Natural killer cell treated with Interleukin-12 subunit alpha and Interleukin-12 subunit beta and Interleukin-15 and Interleukin-18, amount 100 ng/mL, for 72 hours (primary cell): ENCODE data around the gene RASA2. TPM values are rescaled to one million over a fixed set of nuclear protein-coding genes. Genes with fewer than 3 reads are reported as not detected.
"Not testable (repeated sequence)": the region's sequence is repeated elsewhere in the genome, so short reads cannot be mapped to it uniquely, and the experiment has no call there.

ENCODE experiments used
- ATAC-seq, 2 donors: fragments of 150-1000 bp; cut with Tn5 transposase in 1 of 2; sonication (Bioruptor Pico), chemical (Tn5 transposase) in 1 of 2; 2 replicates each; pipeline ENCODE4 v1.10.0; 2021
- DNase-seq: peaks from one replicate; pipeline ENCODE4 v3.0.0; 2022; ENCODE audit warnings: low spot score
- H3K27ac Mint-ChIP-seq, 2 donors: 1 replicate in 1 of 2; 2 replicates in 1 of 2; pipeline ENCODE4 v1.8.0; 2022; ENCODE audit warnings: mixed read lengths in 2 of 2, mild to moderate bottlenecking in 1 of 2, moderate library complexity in 1 of 2
- H3K27me3 Mint-ChIP-seq, 2 donors: 1 replicate in 1 of 2; 2 replicates in 1 of 2; pipeline ENCODE4 v1.8.0; 2022; ENCODE audit warnings: mixed read lengths in 2 of 2
- H3K36me3 Mint-ChIP-seq: one replicate; pipeline ENCODE4 v1.8.0; 2022; ENCODE audit warnings: mixed read lengths
- H3K4me1 Mint-ChIP-seq, 2 donors: 1 replicate in 1 of 2; 2 replicates in 1 of 2; pipeline ENCODE4 v1.8.0; 2022; ENCODE audit warnings: low read depth in 2 of 2, mixed read lengths in 2 of 2, mild to moderate bottlenecking in 1 of 2
- H3K4me3 Mint-ChIP-seq: one replicate; pipeline ENCODE4 v1.8.0; 2022; ENCODE audit warnings: mixed read lengths
- H3K9me3 Mint-ChIP-seq: 2 replicates; pipeline ENCODE4 v1.8.0; 2022; ENCODE audit warnings: mixed read lengths
- total RNA-seq, 2 donors: library from RNA; stranded (reverse); gene quantifications; one replicate each; pipeline ENCODE4 v1.2.3, GENCODE V29; 2022

RASA2 gene
- total RNA-seq, 2 donors from 2014 or later, result 65.9 to 85.7 TPM

GRCh38 chr3:141469720-141470119 lies 17.1 kb upstream of the RASA2 start:
- ATAC-seq, result no peak
- Mint-ChIP-seq H3K36me3 (peaks cover 5% of the 10 kb centered on the region), H3K9me3 (no peaks in the 10 kb centered on the region)

GRCh38 chr3:141471160-141471559 lies 15.7 kb upstream of the RASA2 start:
- no peak for ATAC-seq
- H3K27me3 Mint-ChIP-seq, result no peaks in the 10 kb centered on the region

More at GRCh38 chr3:141469720-141470119, 17.1 kb upstream of the RASA2 start:
- Mint-ChIP-seq H3K27ac (no peak overlapping the region), H3K4me1 (peaks cover under 1 to 1% of the 10 kb centered on the region in 2 donors), H3K4me3 (no peak overlapping the region), H3K27me3 (no peaks in the 10 kb centered on the region)
- DNase-seq, result no peak

GRCh38 chr3:141476033-141476432 lies 10.8 kb upstream of the RASA2 start:
- ATAC-seq, result peak; percentile 86 to 87
- no peaks in the 10 kb centered on the region for H3K27me3 Mint-ChIP-seq
- H3K36me3 Mint-ChIP-seq, result no peaks in the 10 kb centered on the region
- peaks cover 2% of the 10 kb centered on the region for H3K9me3 Mint-ChIP-seq
- peaks cover 40 to 41% of the 10 kb centered on the region in 2 donors for H3K4me1 Mint-ChIP-seq
- DNase-seq, result peak; percentile 69
- H3K27ac Mint-ChIP-seq, result peak overlapping the region in 1 of 2 donors; percentile 27
- peak overlapping the region; percentile 61 for H3K4me3 Mint-ChIP-seq

More at GRCh38 chr3:141471160-141471559, 15.7 kb upstream of the RASA2 start:
- Mint-ChIP-seq H3K27ac (no peak overlapping the region), H3K4me1 (peaks cover 14% of the 10 kb centered on the region in 2 donors), H3K4me3 (no peak overlapping the region), H3K9me3 (no peaks in the 10 kb centered on the region), H3K36me3 (no peaks in the 10 kb centered on the region)
- DNase-seq, result no peak

- peak overlapping the region; percentile 9 for H3K4me3 Mint-ChIP-seq
- H3K27ac Mint-ChIP-seq, result peak overlapping the region in 1 of 2 donors; percentile 13
- peaks cover 40 to 41% of the 10 kb centered on the region in 2 donors for H3K4me1 Mint-ChIP-seq
- peaks cover 2% of the 10 kb centered on the region for H3K9me3 Mint-ChIP-seq
- H3K27me3 Mint-ChIP-seq, result no peaks in the 10 kb centered on the region
- DNase-seq (no peak), ATAC-seq (peak in 1 of 2 donors; percentile 52)
- H3K36me3 Mint-ChIP-seq, result no peaks in the 10 kb centered on the region
These were observed 9.6 kb upstream of the RASA2 start for GRCh38 chr3:141477224-141477623.

- H3K27ac Mint-ChIP-seq, result peak overlapping the region; percentile 6 to 13
- H3K4me3 Mint-ChIP-seq, result peak overlapping the region; percentile 5
- DNase-seq (no peak), ATAC-seq (no peak)
- H3K9me3 Mint-ChIP-seq, result peaks cover 2% of the 10 kb centered on the region
- no peaks in the 10 kb centered on the region for H3K27me3 Mint-ChIP-seq
- H3K36me3 Mint-ChIP-seq, result no peaks in the 10 kb centered on the region
- H3K4me1 Mint-ChIP-seq, result peaks cover 40 to 42% of the 10 kb centered on the region in 2 donors
These were observed 8.7 kb upstream of the RASA2 start for GRCh38 chr3:141478139-141478538.

GRCh38 chr3:141478840-141479239 lies 8.0 kb upstream of the RASA2 start:
- peak overlapping the region in 1 of 2 donors; percentile 6 for H3K27ac Mint-ChIP-seq
- not testable (repeated sequence) for H3K36me3 Mint-ChIP-seq, DNase-seq, H3K9me3 Mint-ChIP-seq, ATAC-seq, H3K27me3 Mint-ChIP-seq
- peaks cover 45 to 49% of the 10 kb centered on the region in 2 donors for H3K4me1 Mint-ChIP-seq
- H3K4me3 Mint-ChIP-seq, result peak overlapping the region; percentile 5

GRCh38 chr3:141482245-141482922 lies 4.4 kb upstream of the RASA2 start:
- Mint-ChIP-seq H3K4me1 (peaks cover 42 to 49% of the 10 kb centered on the region in 2 donors), H3K27ac (no peak overlapping the region), H3K9me3 (peaks cover 2% of the 10 kb centered on the region), H3K4me3 (no peak overlapping the region), H3K36me3 (no peaks in the 10 kb centered on the region), H3K27me3 (no peaks in the 10 kb centered on the region)
- DNase-seq (no peak), ATAC-seq (no peak)

- Mint-ChIP-seq H3K27me3 (no peaks in the 10 kb centered on the region), H3K27ac (peak overlapping the region; percentile 94 to 96), H3K4me1 (peaks cover 45 to 56% of the 10 kb centered on the region in 2 donors), H3K4me3 (peak overlapping the region; percentile 92), H3K9me3 (no peaks in the 10 kb centered on the region), H3K36me3 (peaks cover 6% of the 10 kb centered on the region)
- ATAC-seq (no peak), DNase-seq (no peak)
These were observed 2.0 kb upstream of the RASA2 start for GRCh38 chr3:141484701-141485287.

GRCh38 chr3:141485641-141486495 lies 959 bp upstream of the RASA2 start:
- no peaks in the 10 kb centered on the region for H3K27me3 Mint-ChIP-seq
- H3K4me1 Mint-ChIP-seq, result peaks cover 52 to 65% of the 10 kb centered on the region in 2 donors
- H3K9me3 Mint-ChIP-seq, result no peaks in the 10 kb centered on the region
- ATAC-seq, result no peak
- peak overlapping the region; percentile 92 for H3K4me3 Mint-ChIP-seq
- DNase-seq, result no peak
- peak overlapping the region; percentile 94 to 96 for H3K27ac Mint-ChIP-seq
- H3K36me3 Mint-ChIP-seq, result peaks cover 12% of the 10 kb centered on the region

- H3K9me3 Mint-ChIP-seq, result no peaks in the 10 kb centered on the region
- H3K4me1 Mint-ChIP-seq, result peaks cover 57 to 71% of the 10 kb centered on the region in 2 donors
- H3K27me3 Mint-ChIP-seq, result no peaks in the 10 kb centered on the region
These were observed 406 bp upstream of the RASA2 start for GRCh38 chr3:141486496-141486745.

GRCh38 chr3:141487521-141488252 lies 860 bp downstream of the RASA2 start:
- peak overlapping the region in 1 of 2 donors; percentile 96 for H3K27ac Mint-ChIP-seq
- peak overlapping the region; percentile 92 for H3K4me3 Mint-ChIP-seq
- H3K9me3 Mint-ChIP-seq, result no peaks in the 10 kb centered on the region
- peak; percentile 78 to 82 for ATAC-seq
- H3K36me3 Mint-ChIP-seq, result peaks cover 17% of the 10 kb centered on the region
- peak; percentile 92 for DNase-seq
- no peaks in the 10 kb centered on the region for H3K27me3 Mint-ChIP-seq
- peaks cover 62 to 84% of the 10 kb centered on the region in 2 donors for H3K4me1 Mint-ChIP-seq

More at GRCh38 chr3:141486496-141486745, 406 bp upstream of the RASA2 start:
- ATAC-seq, result no peak
- Mint-ChIP-seq H3K27ac (peak overlapping the region; percentile 94 to 96), H3K4me3 (peak overlapping the region; percentile 92), H3K36me3 (peaks cover 17% of the 10 kb centered on the region)
- DNase-seq, result no peak

GRCh38 chr3:141489203-141489602 lies 2.4 kb downstream of the RASA2 start:
- Mint-ChIP-seq H3K9me3 (no peaks in the 10 kb centered on the region), H3K4me1 (peaks cover 64 to 87% of the 10 kb centered on the region in 2 donors), H3K4me3 (peak overlapping the region; percentile 92), H3K36me3 (peaks cover 17% of the 10 kb centered on the region), H3K27ac (peak overlapping the region in 1 of 2 donors; percentile 96), H3K27me3 (no peaks in the 10 kb centered on the region)
- DNase-seq (no peak), ATAC-seq (peak in 1 of 2 donors; percentile 55)

- peaks cover 30% of the 10 kb centered on the region for H3K36me3 Mint-ChIP-seq
- ATAC-seq (no peak), DNase-seq (no peak)
- peak overlapping the region in 1 of 2 donors; percentile 96 for H3K27ac Mint-ChIP-seq
- H3K9me3 Mint-ChIP-seq, result no peaks in the 10 kb centered on the region
- H3K27me3 Mint-ChIP-seq, result no peaks in the 10 kb centered on the region
- H3K4me1 Mint-ChIP-seq, result peaks cover 62 to 87% of the 10 kb centered on the region in 2 donors
- peak overlapping the region; percentile 63 for H3K4me3 Mint-ChIP-seq
These were observed 4.3 kb downstream of the RASA2 start for GRCh38 chr3:141491081-141491480.
